K562 (cell line): ENCODE results near the gene ASIC1. TPM values are rescaled to one million over a fixed set of nuclear protein-coding genes. Genes with fewer than 3 reads are reported as not detected.

ENCODE experiments used
- CHD2 ChIP-seq: IDR thresholded peaks from 2 replicates; pipeline ENCODE4 v1.6.1; 2011; ENCODE audit warnings: low read depth, low read length
- MBD2 ChIP-seq: sonication (generic); IDR thresholded peaks from 2 replicates; pipeline ENCODE4 v1.6.1; 2016; ENCODE audit warnings: low read depth, borderline replicate concordance
- NR1H2 ChIP-seq: sonication (generic); formaldehyde crosslinking; IDR thresholded peaks from 2 replicates; pipeline ENCODE4 v1.4.0; 2020; ENCODE audit warnings: mild to moderate bottlenecking, missing genetic modification reagents
- NR4A1 ChIP-seq, 2 experiments: fragments of 250-450 bp in 1 of 2; fragments of 450-650 bp in 1 of 2; sonication (Bioruptor Pico) in 1 of 2; IDR thresholded peaks; 2 replicates each; pipeline versions ENCODE4 v1.4.0 to v1.6.1; 2016 to 2020; ENCODE audit warnings: mild to moderate bottlenecking in 2 of 2, missing compliant biosample characterization in 1 of 2, missing genetic modification characterization in 1 of 2, moderate library complexity in 1 of 2
- SMARCC2 ChIP-seq: fragments of 450-650 bp; IDR thresholded peaks from 2 replicates; pipeline ENCODE4 v1.6.1; 2017; ENCODE audit warnings: antibody characterized with exemption, moderate library complexity, mild to moderate bottlenecking, low read depth
- ZNF12 ChIP-seq: sonication (generic); formaldehyde crosslinking; IDR thresholded peaks from 2 replicates; pipeline ENCODE4 v1.4.0; 2020; ENCODE audit warnings: mild to moderate bottlenecking, missing genetic modification reagents
- ZNF133 ChIP-seq: fragments of 250-450 bp; sonication (Bioruptor Pico); IDR thresholded peaks from 2 replicates; pipeline ENCODE4 v1.4.0; 2020; ENCODE audit warnings: mild to moderate bottlenecking
- ZNF444 ChIP-seq: fragments of 250-450 bp; sonication (Bioruptor Pico); IDR thresholded peaks from 2 replicates; pipeline ENCODE4 v1.4.0; 2020; ENCODE audit warnings: mild to moderate bottlenecking, moderate library complexity
- ZNF830 ChIP-seq: fragments of 250-450 bp; sonication (Bioruptor Pico); IDR thresholded peaks from 2 replicates; pipeline ENCODE4 v1.5.0; 2021; ENCODE audit warnings: mild to moderate bottlenecking
- polyA plus RNA-seq, 8 experiments: library from polyadenylated mRNA; depleted of rRNA in 4 of 8; stranded (reverse) in 5 of 8; unstranded in 3 of 8; fragments of >200 nt; fragmentation: Nextera tagmentation in 2 of 8; fragmentation: Illumina TruSeq in 1 of 8; extraction: Ambion mirVana in 2 of 8; extraction: Trizol in 1 of 8; gene quantifications; 2 replicates each; pipeline versions ENCODE4 v1.2.1 to v1.2.3, GENCODE V29; 2011 to 2014; ENCODE audit warnings: inconsistent platforms in 1 of 8, missing spikeins in 1 of 8
- total RNA-seq, 7 experiments: library from RNA; depleted of rRNA in 6 of 7; stranded (reverse); fragments of >200 nt in 6 of 7; fragmentation: Illumina TruSeq in 2 of 7; extraction: Trizol in 2 of 7; gene quantifications; 2 replicates each; pipeline versions ENCODE4 v1.2.1 to v1.2.3, GENCODE V29; 2011 to 2021; ENCODE audit warnings: low replicate concordance in 1 of 7
- TF ChIP-seq, protein P1 (sequence below): IDR thresholded peaks from 2 replicates; pipeline ENCODE4 v1.6.1; 2012; ENCODE audit warnings: low read depth, low read length, improper control_type of control experiment, borderline replicate concordance
- TF ChIP-seq, protein P2 (sequence below): sonication (generic); formaldehyde crosslinking; IDR thresholded peaks from 2 replicates; pipeline ENCODE4 v1.4.0; 2020; ENCODE audit warnings: mild to moderate bottlenecking, missing genetic modification reagents
- TF ChIP-seq, protein P3 (sequence below): fragments of 250-450 bp; sonication (Bioruptor Pico); IDR thresholded peaks from 2 replicates; pipeline ENCODE4 v1.4.0; 2020; ENCODE audit warnings: mild to moderate bottlenecking, moderate library complexity
- TF ChIP-seq, protein P4 (sequence below), 2 experiments: fragments of 450-650 bp; IDR thresholded peaks; 2 replicates each; pipeline ENCODE4 v1.6.1; 2018; ENCODE audit warnings: mild to moderate bottlenecking in 2 of 2, low read depth in 1 of 2; ENCODE audit not compliant: partially characterized antibody in 2 of 2

ASIC1 gene
- total and polyA plus RNA-seq, 9 of the 15 experiments (the other 6 are each of a cell fraction or from before 2014, with no cell fraction given) = 0.01 to 1.7 (median 0.45) TPM

DNA sequence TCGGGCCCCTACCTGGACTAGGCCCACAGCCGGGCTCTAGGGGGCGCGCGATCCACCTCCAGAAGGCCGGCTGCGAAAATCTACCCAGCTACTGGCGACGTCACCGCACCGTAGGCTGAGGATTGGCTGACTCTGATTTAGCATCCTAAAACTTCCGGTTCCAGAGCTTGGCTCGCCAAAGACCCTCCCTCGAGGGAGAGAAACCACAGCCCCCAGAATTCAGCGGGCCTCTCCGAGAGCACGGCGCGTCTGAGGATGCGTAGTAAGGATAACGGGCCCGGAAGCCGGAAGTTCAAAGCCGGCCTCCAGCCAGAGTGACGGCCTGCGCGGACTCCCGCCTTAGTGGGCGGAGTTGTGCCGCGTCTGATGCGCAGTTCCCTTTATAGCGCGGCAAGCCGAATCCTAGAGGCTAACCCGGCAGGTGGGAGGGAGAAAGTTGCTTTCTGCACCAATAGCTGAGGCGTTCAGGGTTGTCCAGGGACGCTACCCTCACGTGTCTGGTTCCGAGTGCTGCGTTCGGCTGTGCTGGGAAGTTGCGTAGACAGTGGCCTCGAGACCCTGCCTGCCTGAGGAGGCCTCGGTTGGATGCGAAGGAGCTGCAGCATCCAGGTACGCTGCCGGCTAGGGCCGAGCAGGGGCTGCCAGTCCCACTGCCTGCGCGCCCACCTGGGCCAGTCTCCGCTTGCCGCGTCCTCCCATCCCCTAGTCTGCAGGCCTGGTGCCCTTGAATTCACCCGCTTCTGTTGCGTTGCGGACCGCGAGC lies 54.5 kb downstream of the ASIC1 start, which contains the start of gene COX14 (continued):
- TF ChIP-seq CHD2 (no peak; the same call in 1 of the 2 replicates), ZNF444 (no peak), SMARCC2 (no peak), ZNF133 (CRISPR knock-in tag) (no peak), ZNF12 (0 out of 2 replicates have a peak, but pooled peaks have one; percentile 50), MBD2 (peak; percentile 82; the same call in 1 of the 2 replicates), ZNF830 (peak; percentile 77; the same call in 1 of the 2 replicates), NR1H2 (CRISPR knock-in tag) (no peak), NR4A1 (CRISPR knock-in tag; IDR thresholded peaks at IDR 0.05) (no peak), NR4A1 (tag; IDR thresholded peaks at IDR 0.05) (no peak)
- TF ChIP-seq, protein P1, sequence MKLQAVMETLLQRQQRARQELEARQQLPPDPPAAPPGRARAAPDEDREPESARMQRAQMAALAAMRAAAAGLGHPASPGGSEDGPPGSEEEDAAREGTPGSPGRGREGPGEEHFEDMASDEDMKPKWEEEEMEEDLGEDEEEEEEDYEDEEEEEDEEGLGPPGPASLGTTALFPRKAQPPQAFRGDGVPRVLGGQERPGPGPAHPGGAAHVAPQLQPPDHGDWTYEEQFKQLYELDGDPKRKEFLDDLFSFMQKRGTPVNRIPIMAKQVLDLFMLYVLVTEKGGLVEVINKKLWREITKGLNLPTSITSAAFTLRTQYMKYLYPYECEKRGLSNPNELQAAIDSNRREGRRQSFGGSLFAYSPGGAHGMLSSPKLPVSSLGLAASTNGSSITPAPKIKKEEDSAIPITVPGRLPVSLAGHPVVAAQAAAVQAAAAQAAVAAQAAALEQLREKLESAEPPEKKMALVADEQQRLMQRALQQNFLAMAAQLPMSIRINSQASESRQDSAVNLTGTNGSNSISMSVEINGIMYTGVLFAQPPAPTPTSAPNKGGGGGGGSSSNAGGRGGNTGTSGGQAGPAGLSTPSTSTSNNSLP = peak; percentile 43; the same call in 1 of the 2 replicates
- TF ChIP-seq, protein P2, sequence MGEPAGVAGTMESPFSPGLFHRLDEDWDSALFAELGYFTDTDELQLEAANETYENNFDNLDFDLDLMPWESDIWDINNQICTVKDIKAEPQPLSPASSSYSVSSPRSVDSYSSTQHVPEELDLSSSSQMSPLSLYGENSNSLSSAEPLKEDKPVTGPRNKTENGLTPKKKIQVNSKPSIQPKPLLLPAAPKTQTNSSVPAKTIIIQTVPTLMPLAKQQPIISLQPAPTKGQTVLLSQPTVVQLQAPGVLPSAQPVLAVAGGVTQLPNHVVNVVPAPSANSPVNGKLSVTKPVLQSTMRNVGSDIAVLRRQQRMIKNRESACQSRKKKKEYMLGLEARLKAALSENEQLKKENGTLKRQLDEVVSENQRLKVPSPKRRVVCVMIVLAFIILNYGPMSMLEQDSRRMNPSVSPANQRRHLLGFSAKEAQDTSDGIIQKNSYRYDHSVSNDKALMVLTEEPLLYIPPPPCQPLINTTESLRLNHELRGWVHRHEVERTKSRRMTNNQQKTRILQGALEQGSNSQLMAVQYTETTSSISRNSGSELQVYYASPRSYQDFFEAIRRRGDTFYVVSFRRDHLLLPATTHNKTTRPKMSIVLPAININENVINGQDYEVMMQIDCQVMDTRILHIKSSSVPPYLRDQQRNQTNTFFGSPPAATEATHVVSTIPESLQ (CRISPR knock-in tag) = no peak
- TF ChIP-seq, protein P3, sequence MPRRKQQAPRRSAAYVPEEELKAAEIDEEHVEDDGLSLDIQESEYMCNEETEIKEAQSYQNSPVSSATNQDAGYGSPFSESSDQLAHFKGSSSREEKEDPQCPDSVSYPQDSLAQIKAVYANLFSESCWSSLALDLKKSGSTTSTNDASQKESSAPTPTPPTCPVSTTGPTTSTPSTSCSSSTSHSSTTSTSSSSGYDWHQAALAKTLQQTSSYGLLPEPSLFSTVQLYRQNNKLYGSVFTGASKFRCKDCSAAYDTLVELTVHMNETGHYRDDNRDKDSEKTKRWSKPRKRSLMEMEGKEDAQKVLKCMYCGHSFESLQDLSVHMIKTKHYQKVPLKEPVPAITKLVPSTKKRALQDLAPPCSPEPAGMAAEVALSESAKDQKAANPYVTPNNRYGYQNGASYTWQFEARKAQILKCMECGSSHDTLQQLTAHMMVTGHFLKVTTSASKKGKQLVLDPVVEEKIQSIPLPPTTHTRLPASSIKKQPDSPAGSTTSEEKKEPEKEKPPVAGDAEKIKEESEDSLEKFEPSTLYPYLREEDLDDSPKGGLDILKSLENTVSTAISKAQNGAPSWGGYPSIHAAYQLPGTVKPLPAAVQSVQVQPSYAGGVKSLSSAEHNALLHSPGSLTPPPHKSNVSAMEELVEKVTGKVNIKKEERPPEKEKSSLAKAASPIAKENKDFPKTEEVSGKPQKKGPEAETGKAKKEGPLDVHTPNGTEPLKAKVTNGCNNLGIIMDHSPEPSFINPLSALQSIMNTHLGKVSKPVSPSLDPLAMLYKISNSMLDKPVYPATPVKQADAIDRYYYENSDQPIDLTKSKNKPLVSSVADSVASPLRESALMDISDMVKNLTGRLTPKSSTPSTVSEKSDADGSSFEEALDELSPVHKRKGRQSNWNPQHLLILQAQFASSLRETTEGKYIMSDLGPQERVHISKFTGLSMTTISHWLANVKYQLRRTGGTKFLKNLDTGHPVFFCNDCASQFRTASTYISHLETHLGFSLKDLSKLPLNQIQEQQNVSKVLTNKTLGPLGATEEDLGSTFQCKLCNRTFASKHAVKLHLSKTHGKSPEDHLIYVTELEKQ (CRISPR knock-in tag) = no peak
- TF ChIP-seq, protein P4, sequence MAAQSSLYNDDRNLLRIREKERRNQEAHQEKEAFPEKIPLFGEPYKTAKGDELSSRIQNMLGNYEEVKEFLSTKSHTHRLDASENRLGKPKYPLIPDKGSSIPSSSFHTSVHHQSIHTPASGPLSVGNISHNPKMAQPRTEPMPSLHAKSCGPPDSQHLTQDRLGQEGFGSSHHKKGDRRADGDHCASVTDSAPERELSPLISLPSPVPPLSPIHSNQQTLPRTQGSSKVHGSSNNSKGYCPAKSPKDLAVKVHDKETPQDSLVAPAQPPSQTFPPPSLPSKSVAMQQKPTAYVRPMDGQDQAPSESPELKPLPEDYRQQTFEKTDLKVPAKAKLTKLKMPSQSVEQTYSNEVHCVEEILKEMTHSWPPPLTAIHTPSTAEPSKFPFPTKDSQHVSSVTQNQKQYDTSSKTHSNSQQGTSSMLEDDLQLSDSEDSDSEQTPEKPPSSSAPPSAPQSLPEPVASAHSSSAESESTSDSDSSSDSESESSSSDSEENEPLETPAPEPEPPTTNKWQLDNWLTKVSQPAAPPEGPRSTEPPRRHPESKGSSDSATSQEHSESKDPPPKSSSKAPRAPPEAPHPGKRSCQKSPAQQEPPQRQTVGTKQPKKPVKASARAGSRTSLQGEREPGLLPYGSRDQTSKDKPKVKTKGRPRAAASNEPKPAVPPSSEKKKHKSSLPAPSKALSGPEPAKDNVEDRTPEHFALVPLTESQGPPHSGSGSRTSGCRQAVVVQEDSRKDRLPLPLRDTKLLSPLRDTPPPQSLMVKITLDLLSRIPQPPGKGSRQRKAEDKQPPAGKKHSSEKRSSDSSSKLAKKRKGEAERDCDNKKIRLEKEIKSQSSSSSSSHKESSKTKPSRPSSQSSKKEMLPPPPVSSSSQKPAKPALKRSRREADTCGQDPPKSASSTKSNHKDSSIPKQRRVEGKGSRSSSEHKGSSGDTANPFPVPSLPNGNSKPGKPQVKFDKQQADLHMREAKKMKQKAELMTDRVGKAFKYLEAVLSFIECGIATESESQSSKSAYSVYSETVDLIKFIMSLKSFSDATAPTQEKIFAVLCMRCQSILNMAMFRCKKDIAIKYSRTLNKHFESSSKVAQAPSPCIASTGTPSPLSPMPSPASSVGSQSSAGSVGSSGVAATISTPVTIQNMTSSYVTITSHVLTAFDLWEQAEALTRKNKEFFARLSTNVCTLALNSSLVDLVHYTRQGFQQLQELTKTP (IDR thresholded peaks at IDR 0.05; ENCODE audit: low read depth in 1 of 2, partially characterized antibody in 2 of 2) = peak in 1 of 2 experiments; percentile 70
